SK-N-SH treated with all-trans-retinoic acid at 6 μM for 48 hours (cell line): Measurements from ENCODE around the gene RGS6.

Experiments
- ATAC-seq: fragments of 200-7000 bp; cut with Tn5 transposase; 3 replicates; pipeline ENCODE4 v1.9.1; 2020; ENCODE audit warnings: mild to moderate bottlenecking, moderate library complexity
- ARNTL ChIP-seq: fragments of 450-650 bp; formaldehyde crosslinking; IDR thresholded peaks from 2 replicates; pipeline ENCODE4 v1.5.0; 2020; ENCODE audit warnings: low read depth, mild to moderate bottlenecking, moderate library complexity, borderline replicate concordance
- BACH2 ChIP-seq: fragments of 250-450 bp; sonication (Bioruptor Pico); IDR thresholded peaks from 2 replicates; pipeline ENCODE4 v1.9.0; 2021; ENCODE audit warnings: mild to moderate bottlenecking, borderline replicate concordance
- CREB5 ChIP-seq: fragments of 250-450 bp; sonication (Bioruptor Pico); IDR thresholded peaks from 2 replicates; pipeline ENCODE4 v1.5.1; 2020; ENCODE audit warnings: low read depth, mild to moderate bottlenecking, moderate library complexity
- CSDC2 ChIP-seq: fragments of 250-450 bp; sonication (Bioruptor Pico); IDR thresholded peaks from 2 replicates; pipeline ENCODE4 v1.5.0; 2020; ENCODE audit warnings: mild to moderate bottlenecking, moderate library complexity
- GLIS3 ChIP-seq: fragments of 250-450 bp; sonication (Bioruptor Pico); IDR thresholded peaks from 2 replicates; pipeline ENCODE4 v1.5.0; 2020; ENCODE audit warnings: mild to moderate bottlenecking, moderate library complexity
- ISL1 ChIP-seq: fragments of 250-450 bp; sonication (Bioruptor Pico); IDR thresholded peaks from 2 replicates; pipeline ENCODE4 v2.1.2; 2022; ENCODE audit warnings: mild to moderate bottlenecking, moderate library complexity
- OSR1 ChIP-seq: fragments of 250-450 bp; sonication (Bioruptor Pico); IDR thresholded peaks from 2 replicates; pipeline ENCODE4 v1.8.0; 2022; ENCODE audit warnings: moderate library complexity, mild to moderate bottlenecking, inconsistent platforms
- PATZ1 ChIP-seq: fragments of 250-450 bp; sonication (Bioruptor Pico); IDR thresholded peaks from 2 replicates; pipeline ENCODE4 v1.8.0; 2020; ENCODE audit warnings: mild to moderate bottlenecking, moderate library complexity, borderline replicate concordance
- POU6F1 ChIP-seq: fragments of 250-450 bp; sonication (Bioruptor Pico); IDR thresholded peaks from 2 replicates; pipeline ENCODE4 v1.8.0; 2021; ENCODE audit warnings: low read depth, mild to moderate bottlenecking, moderate library complexity, borderline replicate concordance
- PPARA ChIP-seq: fragments of 250-450 bp; sonication (Bioruptor Pico); IDR thresholded peaks from 2 replicates; pipeline ENCODE4 v1.5.0; 2020; ENCODE audit warnings: mild to moderate bottlenecking, borderline replicate concordance
- RARB ChIP-seq: fragments of 250-450 bp; sonication (Bioruptor Pico); IDR thresholded peaks from 2 replicates; pipeline ENCODE4 v1.8.0; 2021; ENCODE audit warnings: mild to moderate bottlenecking, moderate library complexity
- SNAI2 ChIP-seq: fragments of 250-450 bp; sonication (Bioruptor Pico); IDR thresholded peaks from 2 replicates; pipeline ENCODE4 v1.5.0; 2020; ENCODE audit warnings: mild to moderate bottlenecking, moderate library complexity
- TCF4 ChIP-seq: fragments of 250-450 bp; sonication (Bioruptor Pico); IDR thresholded peaks from 2 replicates; pipeline ENCODE4 v1.8.0; 2021; ENCODE audit warnings: mild to moderate bottlenecking, moderate library complexity, borderline replicate concordance
- TOX ChIP-seq: fragments of 250-450 bp; sonication (Bioruptor Pico); IDR thresholded peaks from 2 replicates; pipeline ENCODE4 v1.8.0; 2021; ENCODE audit warnings: mild to moderate bottlenecking, moderate library complexity, borderline replicate concordance
- TSHZ2 ChIP-seq: fragments of 250-450 bp; sonication (Bioruptor Pico); IDR thresholded peaks from 2 replicates; pipeline ENCODE4 v1.5.0; 2020; ENCODE audit warnings: mild to moderate bottlenecking, moderate library complexity
- ZC3H10 ChIP-seq: fragments of 250-450 bp; sonication (Bioruptor Pico); IDR thresholded peaks from 2 replicates; pipeline ENCODE4 v1.5.1; 2021; ENCODE audit warnings: mild to moderate bottlenecking, moderate library complexity
- ZFP3 ChIP-seq: fragments of 250-450 bp; sonication (Bioruptor Pico); IDR thresholded peaks from 2 replicates; pipeline ENCODE4 v1.5.0; 2020; ENCODE audit warnings: mild to moderate bottlenecking, moderate library complexity
- ZFP30 ChIP-seq: fragments of 450-650 bp; formaldehyde crosslinking; IDR thresholded peaks from 2 replicates; pipeline ENCODE4 v1.5.0; 2022; ENCODE audit warnings: mild to moderate bottlenecking, moderate library complexity
- ZNF565 ChIP-seq: fragments of 450-650 bp; formaldehyde crosslinking; conservative IDR thresholded peaks from 2 replicates; pipeline ENCODE4 v1.5.0; 2020; ENCODE audit warnings: low read depth, mild to moderate bottlenecking, moderate library complexity
- ZNF70 ChIP-seq: fragments of 450-650 bp; formaldehyde crosslinking; IDR thresholded peaks from 2 replicates; pipeline ENCODE4 v1.5.0; 2020; ENCODE audit warnings: mild to moderate bottlenecking, moderate library complexity
- ZNF8 ChIP-seq: fragments of 450-650 bp; formaldehyde crosslinking; IDR thresholded peaks from 2 replicates; pipeline ENCODE4 v1.5.0; 2020; ENCODE audit warnings: mild to moderate bottlenecking, moderate library complexity
- TF ChIP-seq, protein P1 (sequence below): fragments of 250-450 bp; sonication (Bioruptor Pico); IDR thresholded peaks from 2 replicates; pipeline ENCODE4 v1.5.1; 2021; ENCODE audit warnings: mild to moderate bottlenecking, moderate library complexity

The RGS6 gene

GRCh38 chr14:72606879-72607278 is 674.6 kb downstream of the RGS6 start:
- TF ChIP-seq ZNF70 (CRISPR knock-in tag) (no peak), SNAI2 (CRISPR knock-in tag) (no peak), ZFP3 (CRISPR knock-in tag) (no peak), RARB (no peak), GLIS3 (CRISPR knock-in tag) (no peak), ISL1 (CRISPR knock-in tag) (no peak), PPARA (CRISPR knock-in tag) (no peak), CREB5 (CRISPR knock-in tag) (no peak), ZFP30 (CRISPR knock-in tag) (no peak), TCF4 (CRISPR knock-in tag) (no peak), OSR1 (CRISPR knock-in tag) (no peak), ZC3H10 (CRISPR knock-in tag) (no peak), CSDC2 (no peak), ZNF8 (CRISPR knock-in tag) (no peak), ARNTL (CRISPR knock-in tag) (no peak)
- TF ChIP-seq, protein P1, sequence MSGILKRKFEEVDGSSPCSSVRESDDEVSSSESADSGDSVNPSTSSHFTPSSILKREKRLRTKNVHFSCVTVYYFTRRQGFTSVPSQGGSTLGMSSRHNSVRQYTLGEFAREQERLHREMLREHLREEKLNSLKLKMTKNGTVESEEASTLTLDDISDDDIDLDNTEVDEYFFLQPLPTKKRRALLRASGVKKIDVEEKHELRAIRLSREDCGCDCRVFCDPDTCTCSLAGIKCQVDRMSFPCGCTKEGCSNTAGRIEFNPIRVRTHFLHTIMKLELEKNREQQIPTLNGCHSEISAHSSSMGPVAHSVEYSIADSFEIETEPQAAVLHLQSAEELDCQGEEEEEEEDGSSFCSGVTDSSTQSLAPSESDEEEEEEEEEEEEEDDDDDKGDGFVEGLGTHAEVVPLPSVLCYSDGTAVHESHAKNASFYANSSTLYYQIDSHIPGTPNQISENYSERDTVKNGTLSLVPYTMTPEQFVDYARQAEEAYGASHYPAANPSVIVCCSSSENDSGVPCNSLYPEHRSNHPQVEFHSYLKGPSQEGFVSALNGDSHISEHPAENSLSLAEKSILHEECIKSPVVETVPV (CRISPR knock-in tag), result no peak
- ATAC-seq, result no peak

DNA sequence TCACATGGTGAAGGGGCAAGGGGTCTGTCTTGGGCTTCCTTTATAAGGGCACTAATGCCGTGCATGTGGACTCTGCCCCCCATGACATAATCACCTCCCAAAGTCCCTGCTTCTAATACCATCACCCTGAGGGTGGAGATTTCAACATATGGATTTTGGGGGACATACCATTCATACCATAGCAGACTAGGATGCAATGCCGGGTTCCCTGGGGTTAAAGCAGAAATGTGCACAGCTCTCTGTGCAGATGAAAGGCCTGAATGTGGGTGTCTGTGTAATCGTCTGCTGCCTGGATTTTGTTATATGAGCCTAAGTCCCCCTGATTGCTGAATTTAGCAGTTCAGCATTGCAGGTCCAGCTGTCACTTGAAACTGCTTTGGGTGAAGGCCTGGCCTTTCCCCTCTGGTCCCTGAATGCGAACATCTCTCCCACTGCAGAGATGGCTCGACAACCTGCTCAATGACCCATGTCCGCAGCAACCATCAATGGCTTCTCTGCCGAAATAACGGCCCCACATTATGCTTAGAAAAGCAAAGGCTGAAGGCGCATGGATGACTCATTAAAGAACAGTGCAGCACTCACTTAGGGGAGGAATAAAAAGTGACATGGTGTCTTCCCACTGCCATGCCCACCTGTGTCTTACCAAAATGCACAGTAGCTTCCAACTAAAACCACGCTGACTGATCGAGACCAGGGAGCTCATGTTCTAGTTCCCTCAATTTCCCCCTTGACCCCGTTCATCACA is 675.3 kb downstream of the RGS6 start:
- TF ChIP-seq BACH2 (CRISPR knock-in tag), result no peak
- no peak for TF ChIP-seq ZFP3 (CRISPR knock-in tag)

DNA sequence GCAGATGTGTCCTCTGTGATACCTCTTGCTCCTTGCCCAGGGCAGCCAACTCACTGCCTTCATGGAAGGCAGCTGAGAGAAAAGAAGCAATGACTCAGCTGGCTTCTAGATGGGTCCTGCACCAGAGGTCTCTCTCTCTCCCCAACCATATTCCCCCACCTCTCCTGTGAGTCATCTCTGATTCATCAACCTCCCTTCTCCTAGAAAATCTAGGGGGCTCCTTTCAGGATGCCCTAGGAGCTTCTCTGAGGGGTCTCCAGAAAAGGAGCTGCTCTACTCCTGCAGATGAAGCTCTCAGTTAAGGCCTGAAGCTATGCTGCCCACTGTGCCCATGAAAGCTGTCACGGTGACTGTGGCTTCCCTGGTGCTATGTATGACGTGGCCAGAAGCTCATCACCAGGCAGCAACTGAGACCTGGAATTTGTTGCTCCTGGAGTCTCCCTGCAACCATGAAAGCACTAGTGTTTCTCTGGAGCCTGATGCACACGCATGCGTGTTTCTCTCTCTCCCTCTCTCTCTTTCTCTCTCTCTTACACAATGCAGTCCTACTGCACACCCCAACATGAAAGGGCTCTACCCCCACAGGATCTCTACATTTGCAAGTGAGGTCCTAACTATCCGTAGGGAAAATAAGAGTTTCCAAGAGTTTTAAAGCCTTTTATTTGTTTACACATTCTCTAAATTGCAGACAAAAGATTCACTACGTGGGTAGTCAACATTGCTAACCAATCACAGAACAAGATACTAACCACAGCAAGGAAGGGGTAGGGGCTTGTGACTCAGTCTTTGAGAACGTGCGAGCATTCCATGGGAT is 676.4 kb downstream of the RGS6 start:
- ATAC-seq, result peak; percentile 87
- TF ChIP-seq ZNF565 (no peak), PATZ1 (CRISPR knock-in tag) (no peak), TSHZ2 (CRISPR knock-in tag) (no peak), SNAI2 (CRISPR knock-in tag) (no peak), ZNF8 (CRISPR knock-in tag) (no peak), POU6F1 (CRISPR knock-in tag) (no peak), GLIS3 (CRISPR knock-in tag) (no peak), BACH2 (CRISPR knock-in tag) (no peak), TCF4 (CRISPR knock-in tag) (no peak), ARNTL (CRISPR knock-in tag) (no peak), TOX (CRISPR knock-in tag) (no peak)

More for the DNA sequence above, 675.3 kb downstream of the RGS6 start:
- ATAC-seq, result no peak
